ENCODE results near the gene SYTL1.

Gene SYTL1

DNA sequence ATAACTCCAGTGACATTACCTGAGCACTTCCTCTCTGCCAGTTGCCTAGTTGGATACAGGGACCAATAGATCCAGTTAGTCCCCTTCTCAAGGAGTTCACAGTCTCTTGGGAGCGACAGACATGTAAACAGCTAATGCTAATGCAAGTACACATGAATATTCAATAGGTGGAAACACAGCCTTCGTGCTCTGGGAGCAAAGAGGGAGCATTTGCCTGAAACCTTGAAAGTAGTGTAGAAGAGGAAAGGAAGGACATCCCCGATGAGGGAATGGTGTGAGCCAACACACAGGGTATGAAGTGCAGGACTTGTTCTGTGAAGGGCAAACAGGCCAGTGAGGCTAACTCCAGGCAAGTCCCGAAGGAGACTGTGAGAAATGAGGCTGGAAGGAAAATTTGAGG, 23.7 kb upstream of the SYTL1 start:
- no peak for DNase-seq

GRCh38 chr1:27318596-27318995, 23.2 kb upstream of the SYTL1 start:
- no peak for DNase-seq

- peak; percentile 75 to 99 (median 97) for DNase-seq
Measured at GRCh38 chr1:27321813-27322568, 19.8 kb upstream of the SYTL1 start, which contains the start of gene TMEM222. Gene TMEM222, plus strand, starts transcription at chr1:27322163. Its CDS starts 35 bp downstream, at chr1:27322198.

- no peak for DNase-seq
Measured at GRCh38 chr1:27322569-27323240, 19.1 kb upstream of the SYTL1 start.

DNA sequence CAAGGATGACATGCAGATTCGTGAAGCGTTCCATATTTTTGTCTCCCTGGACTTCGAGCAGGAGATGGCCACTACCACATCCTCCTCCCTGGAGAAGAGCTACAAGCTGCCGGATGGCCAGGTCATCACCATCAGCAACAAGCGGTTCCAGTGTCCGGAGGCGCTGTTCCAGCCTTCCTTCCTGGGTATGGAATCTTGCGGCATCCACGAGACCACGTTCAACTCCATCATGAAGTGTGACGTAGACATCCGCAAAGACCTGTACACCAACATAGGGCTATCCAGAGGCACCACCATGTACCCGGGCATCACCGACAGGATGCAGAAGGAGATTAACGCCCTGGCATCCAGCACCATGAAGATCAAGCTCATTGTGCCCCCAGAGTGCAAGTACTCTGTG, 16.5 kb upstream of the SYTL1 start:
- no peak for DNase-seq

- DNase-seq = no peak
Measured at GRCh38 chr1:27327964-27328363, 13.9 kb upstream of the SYTL1 start.

DNA sequence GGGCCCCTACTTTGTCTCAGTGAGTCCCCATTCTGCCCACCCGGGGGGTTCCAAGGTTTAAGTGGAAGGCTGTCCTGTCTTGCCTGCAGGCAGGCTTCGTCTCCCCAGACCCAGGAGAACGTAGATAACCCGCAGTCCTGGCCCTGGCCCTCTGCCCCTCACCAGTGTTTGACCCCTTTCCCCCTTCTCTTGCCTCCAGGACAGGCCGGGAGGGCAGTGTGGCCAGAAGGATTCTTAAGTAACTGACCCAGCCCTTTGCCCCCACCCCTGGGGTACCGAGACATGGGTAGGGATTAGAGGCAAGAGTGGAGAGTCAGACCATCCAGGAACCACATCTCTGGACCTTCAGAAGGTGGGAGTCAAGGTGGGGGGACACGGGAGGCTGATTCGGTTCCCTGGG, 11.0 kb upstream of the SYTL1 start:
- no peak for DNase-seq

GRCh38 chr1:27331426-27331825, 10.4 kb upstream of the SYTL1 start:
- DNase-seq = no peak

GRCh38 chr1:27331922-27332321, 9.9 kb upstream of the SYTL1 start:
- DNase-seq = no peak

GRCh38 chr1:27332536-27333281, 9.1 kb upstream of the SYTL1 start:
- DNase-seq = peak in 17 of 51 donors; percentile 7 to 47 (median 21)

GRCh38 chr1:27333717-27334279, 8.0 kb upstream of the SYTL1 start:
- DNase-seq = no peak

DNA sequence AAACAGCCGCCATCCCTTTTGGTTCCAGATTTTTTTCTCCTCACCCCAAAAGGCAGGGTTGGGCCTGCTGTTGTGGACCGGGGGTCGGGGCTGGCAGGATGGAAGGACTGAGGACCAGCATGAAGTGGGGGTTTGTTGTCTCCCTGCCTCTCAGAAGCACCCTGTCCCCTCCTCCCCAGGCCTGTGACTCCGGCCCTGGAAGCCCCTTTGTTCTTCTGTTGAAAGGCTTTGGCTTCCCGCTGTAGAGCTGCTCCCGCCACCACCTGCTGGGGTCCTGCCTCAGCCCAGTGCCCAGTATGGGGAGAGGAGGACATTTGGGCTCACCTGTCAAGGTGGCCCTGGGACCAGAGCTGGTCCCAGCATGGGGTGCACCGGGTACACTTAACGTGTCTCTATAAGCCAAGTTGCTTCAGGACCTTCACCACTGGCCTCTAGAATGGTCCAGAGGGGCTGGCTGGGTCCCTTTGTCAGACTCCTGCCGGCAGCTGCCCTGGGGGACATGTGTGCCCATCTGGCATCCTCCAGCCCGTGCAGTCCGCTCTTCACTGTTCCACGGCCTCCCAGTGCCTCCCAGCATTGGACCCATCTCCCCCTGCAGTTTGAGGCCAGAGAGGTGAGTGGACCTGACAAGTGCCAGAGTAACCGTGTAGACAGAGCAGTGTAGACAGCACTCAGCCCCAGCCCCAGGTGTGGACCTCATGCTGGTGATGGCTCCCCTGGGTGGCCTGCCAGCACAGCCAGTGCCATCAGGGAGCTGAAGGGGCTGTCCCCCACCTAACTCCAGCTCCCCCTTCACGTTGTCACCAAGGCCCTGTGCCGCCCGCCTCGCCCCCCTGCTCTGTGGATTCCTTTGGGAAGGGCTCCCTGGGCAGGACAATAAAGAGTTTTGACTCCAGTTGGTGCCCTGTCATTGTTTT, 6.1 kb upstream of the SYTL1 start:
- no peak for DNase-seq

GRCh38 chr1:27336756-27337155, 5.1 kb upstream of the SYTL1 start:
- no peak for DNase-seq

DNA sequence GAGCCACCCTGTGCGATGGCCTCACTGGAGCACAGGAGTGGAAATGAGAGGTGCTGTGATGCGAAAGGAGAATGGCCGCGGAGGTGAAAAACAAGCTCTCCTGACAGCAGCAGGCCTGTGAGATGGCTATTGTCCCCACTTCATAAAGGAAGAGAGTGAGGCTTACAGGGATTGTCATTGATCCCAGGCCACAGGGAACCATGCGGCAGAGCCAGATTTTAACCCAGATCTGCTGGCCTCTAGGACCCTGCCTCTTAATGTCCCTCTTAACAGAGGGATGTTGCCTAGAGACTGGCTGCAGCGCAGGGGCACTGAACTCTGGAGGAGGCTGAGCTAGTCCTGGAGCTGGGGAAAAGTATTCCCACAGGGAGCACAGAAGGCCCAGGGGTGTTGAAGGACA, 3.1 kb upstream of the SYTL1 start:
- no peak for DNase-seq

GRCh38 chr1:27339213-27339612, 2.6 kb upstream of the SYTL1 start:
- no peak for DNase-seq

- no peak for DNase-seq
Measured at GRCh38 chr1:27342391-27342777, 562 bp downstream of the SYTL1 start.

GRCh38 chr1:27342778-27343638, 1.2 kb downstream of the SYTL1 start:
- no peak for DNase-seq

- DNase-seq = no peak
Measured at GRCh38 chr1:27343639-27344025, 1.8 kb downstream of the SYTL1 start.

- DNase-seq = no peak
Measured at GRCh38 chr1:27345272-27345671, 3.5 kb downstream of the SYTL1 start.

DNA sequence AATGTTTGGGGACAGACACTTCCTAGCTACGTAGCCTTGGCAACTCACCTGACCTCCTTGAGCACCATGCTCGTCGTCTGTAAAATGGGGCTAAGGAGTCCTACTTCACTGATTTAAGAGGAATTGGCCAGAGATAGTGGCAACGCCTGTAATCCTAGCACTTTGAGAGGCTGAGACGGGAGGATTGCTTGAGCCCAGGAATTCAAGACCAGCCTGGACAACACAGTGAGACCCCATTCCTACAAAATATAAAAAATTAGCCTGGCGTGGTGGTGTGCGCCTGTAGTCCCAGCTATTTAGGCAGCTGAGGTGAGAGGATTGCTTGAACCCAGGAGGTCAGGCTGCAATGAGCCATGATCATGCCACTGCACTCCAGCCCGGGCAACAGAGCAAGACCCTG, 4.5 kb downstream of the SYTL1 start:
- no peak for DNase-seq
